Natural killer cell (primary cell): ENCODE measurements around the gene MLST8. TPM values are rescaled to one million over a fixed set of nuclear protein-coding genes. Genes with fewer than 3 reads are reported as not detected.

Source experiments
- ATAC-seq, 3 donors: fragments of 150-1000 bp in 2 of 3; fragments of 200-7000 bp in 1 of 3; cut with Tn5 transposase; 1 replicate in 1 of 3; 2 replicates in 2 of 3; pipeline ENCODE4 v1.10.0; 2021; ENCODE audit warnings: mild to moderate bottlenecking in 2 of 3, moderate library complexity in 2 of 3
- DNase-seq, 2 donors: peaks; one replicate each; pipeline versions ENCODE4 v3.0.0 to v3.0.0-alpha.2; 2013 to 2021; ENCODE audit warnings: mixed read lengths in 1 of 2
- H3K27ac ChIP-seq: one replicate; pipeline ENCODE4 v1.5.1; 2013; ENCODE audit warnings: mild to moderate bottlenecking, low read length
- H3K27me3 ChIP-seq: one replicate; pipeline ENCODE4 v1.6.1; 2013; ENCODE audit warnings: low read length; ENCODE audit not compliant: control insufficient read depth, insufficient read depth
- H3K36me3 ChIP-seq: one replicate; pipeline ENCODE4 v1.6.1; 2013; ENCODE audit warnings: low read length; ENCODE audit not compliant: control insufficient read depth, insufficient read depth
- H3K4me1 ChIP-seq: one replicate; pipeline ENCODE4 v1.6.1; 2013; ENCODE audit warnings: low read length; ENCODE audit not compliant: control insufficient read depth, insufficient read depth
- H3K4me3 ChIP-seq: one replicate; pipeline ENCODE4 v1.5.1; 2013; ENCODE audit warnings: low read length
- H3K9me3 ChIP-seq: one replicate; pipeline ENCODE4 v1.6.1; 2013; ENCODE audit warnings: low read length; ENCODE audit not compliant: control insufficient read depth, insufficient read depth
- H3K27ac Mint-ChIP-seq, 2 donors: one replicate each; pipeline ENCODE4 v1.8.0; 2022; ENCODE audit warnings: mild to moderate bottlenecking in 2 of 2, mixed read lengths in 2 of 2, moderate library complexity in 1 of 2
- H3K27me3 Mint-ChIP-seq, 2 donors: one replicate each; pipeline ENCODE4 v1.8.0; 2022; ENCODE audit warnings: low read depth in 2 of 2, mixed read lengths in 2 of 2
- H3K36me3 Mint-ChIP-seq: one replicate; pipeline ENCODE4 v1.8.0; 2022; ENCODE audit warnings: mixed read lengths
- H3K4me1 Mint-ChIP-seq, 2 donors: one replicate each; pipeline ENCODE4 v1.8.0; 2022; ENCODE audit warnings: mixed read lengths in 2 of 2
- H3K4me3 Mint-ChIP-seq: one replicate; pipeline ENCODE4 v1.8.0; 2022; ENCODE audit warnings: mild to moderate bottlenecking, moderate library complexity, mixed read lengths
- H3K9me3 Mint-ChIP-seq, 2 donors: one replicate each; pipeline ENCODE4 v1.8.0; 2022; ENCODE audit warnings: mixed read lengths in 2 of 2
- CTCF ChIP-seq: fragments of 200-600 bp; IDR thresholded peaks from one replicate; pipeline ENCODE4 v1.8.0; 2022; ENCODE audit warnings: antibody characterized with exemption
- WGBS: methylation state at CpG from one replicate; pipeline ENCODE4 v1.1.7; 2013; ENCODE audit warnings: missing lambda C conversion rate; ENCODE audit not compliant: insufficient coverage; 5-methylcytosine and 5-hydroxymethylcytosine counted together
- intact Hi-C: fragments of 100-400 bp; cut with micrococcal nuclease; formaldehyde crosslinking; loops from one replicate; pipeline ENCODE4 v1.14.2; 2022
- total RNA-seq, 4 donors: library from RNA; stranded (reverse); fragments of 120-200 nt in 1 of 4; gene quantifications; one replicate each; pipeline versions ENCODE4 v1.2.3 to v1.2.4, GENCODE V29; 2013 to 2022

The MLST8 gene
- total RNA-seq, 3 donors from 2014 or later (not counting 1 experiment from before 2014, with no cell fraction given) = 19.7 to 30.2 (median 27.8) TPM

GRCh38 chr16:2226918-2227317, 21.7 kb downstream of the MLST8 start:
- TF ChIP-seq CTCF = no peak
- peaks cover 22% of the 10 kb centered on the region for H3K4me1 ChIP-seq
- H3K9me3 ChIP-seq = no peaks in the 10 kb centered on the region
- Mint-ChIP-seq H3K4me1 (peaks cover 0 to 24% of the 10 kb centered on the region in 2 donors), H3K4me3 (no peak overlapping the region), H3K36me3 (no peaks in the 10 kb centered on the region), H3K9me3 (no peaks in the 10 kb centered on the region), H3K27me3 (no peaks in the 10 kb centered on the region), H3K27ac (no peak overlapping the region)
- 97% methylated on average over 6 of the region's 6 CpGs for WGBS
- DNase-seq = no peak
- no peak for ATAC-seq
- H3K4me3 ChIP-seq = no peak overlapping the region
- intact Hi-C loops = no loop called here
- peaks cover 36% of the 10 kb centered on the region for H3K36me3 ChIP-seq
- H3K27me3 ChIP-seq = no peaks in the 10 kb centered on the region
- no peak overlapping the region for H3K27ac ChIP-seq

GRCh38 chr16:2228161-2228824, 23.0 kb downstream of the MLST8 start:
- Mint-ChIP-seq H3K4me1 (peaks cover 0 to 20% of the 10 kb centered on the region in 2 donors), H3K9me3 (no peaks in the 10 kb centered on the region), H3K36me3 (no peaks in the 10 kb centered on the region), H3K27ac (no peak overlapping the region), H3K4me3 (no peak overlapping the region), H3K27me3 (no peaks in the 10 kb centered on the region)
- WGBS = 96% methylated on average over 25 of the region's 25 CpGs
- no peak for DNase-seq
- ATAC-seq = no peak
- Histone ChIP-seq H3K27me3 (no peaks in the 10 kb centered on the region), H3K4me3 (no peak overlapping the region), H3K27ac (no peak overlapping the region), H3K9me3 (no peaks in the 10 kb centered on the region), H3K4me1 (peaks cover 16% of the 10 kb centered on the region), H3K36me3 (peaks cover 49% of the 10 kb centered on the region)
- TF ChIP-seq CTCF = no peak
- intact Hi-C loops = no loop called here

- no peak overlapping the region for H3K27ac Mint-ChIP-seq
- Histone ChIP-seq H3K27ac (no peak overlapping the region), H3K36me3 (peaks cover 56% of the 10 kb centered on the region), H3K27me3 (no peaks in the 10 kb centered on the region), H3K4me3 (no peak overlapping the region), H3K4me1 (peaks cover 12% of the 10 kb centered on the region), H3K9me3 (no peaks in the 10 kb centered on the region)
- H3K36me3 Mint-ChIP-seq = no peaks in the 10 kb centered on the region
- no peak overlapping the region for H3K4me3 Mint-ChIP-seq
- WGBS = 95% methylated on average over 12 of the region's 12 CpGs
- peaks cover 0 to 15% of the 10 kb centered on the region in 2 donors for H3K4me1 Mint-ChIP-seq
- H3K27me3 Mint-ChIP-seq = no peaks in the 10 kb centered on the region
- TF ChIP-seq CTCF = no peak
- no peaks in the 10 kb centered on the region for H3K9me3 Mint-ChIP-seq
- no peak for DNase-seq
- ATAC-seq = no peak
- intact Hi-C loops = no loop called here
Measured at GRCh38 chr16:2229091-2229490, 23.8 kb downstream of the MLST8 start.
